ENCODE results near the gene SOX13. TPM values are rescaled to one million over a fixed set of nuclear protein-coding genes. Genes with fewer than 3 reads are reported as not detected.
"Not testable (repeated sequence)": the region's sequence is repeated elsewhere in the genome, so short reads cannot be mapped to it uniquely, and the experiment has no call there.

Gene SOX13
- total and polyA plus RNA-seq, 5 experiments from 2014 or later = 0.29 to 0.77 (median 0.41) TPM; not detected in 1

- Mint-ChIP-seq H3K27ac (no peak overlapping the region), H3K4me1 (no peaks in the 10 kb centered on the region), H3K9me3 (no peaks in the 10 kb centered on the region), H3K36me3 (no peaks in the 10 kb centered on the region), H3K4me3 (no peak overlapping the region), H3K27me3 (peaks cover 0 to 14% (median 2%) of the 10 kb centered on the region in 5 donors)
- DNase-seq = no peak
- ATAC-seq = no peak
- POLR2A ChIA-PET = no interaction called here
Observed at GRCh38 chr1:204043680-204044079, 29.2 kb upstream of the SOX13 start.

- no peak overlapping the region for H3K27ac Mint-ChIP-seq
- DNase-seq = no peak
- no peaks in the 10 kb centered on the region for H3K36me3 Mint-ChIP-seq
- POLR2A ChIA-PET = no interaction called here
- no peaks in the 10 kb centered on the region for H3K9me3 Mint-ChIP-seq
- no peak for ATAC-seq
- H3K4me3 Mint-ChIP-seq = no peak overlapping the region
- peaks cover 0 to 14% (median 2%) of the 10 kb centered on the region in 5 donors for H3K27me3 Mint-ChIP-seq
- H3K4me1 Mint-ChIP-seq = no peaks in the 10 kb centered on the region
Observed at GRCh38 chr1:204044448-204044847, 28.5 kb upstream of the SOX13 start.

- peaks cover 0 to 14% (median 2%) of the 10 kb centered on the region in 5 donors for H3K27me3 Mint-ChIP-seq
- POLR2A ChIA-PET = no interaction called here
- no peak for DNase-seq
Observed at GRCh38 chr1:204045430-204045829, 27.5 kb upstream of the SOX13 start.

GRCh38 chr1:204046346-204046745, 26.6 kb upstream of the SOX13 start:
- ATAC-seq (no peak), DNase-seq (no peak)
- H3K36me3 Mint-ChIP-seq = no peaks in the 10 kb centered on the region
- H3K27ac Mint-ChIP-seq = no peak overlapping the region
- POLR2A ChIA-PET = no interaction called here
- no peaks in the 10 kb centered on the region for H3K9me3 Mint-ChIP-seq
- peaks cover 0 to 14% (median 2%) of the 10 kb centered on the region in 5 donors for H3K27me3 Mint-ChIP-seq
- no peak overlapping the region for H3K4me3 Mint-ChIP-seq
- peaks cover 0 to 2% (median 0%) of the 10 kb centered on the region in 4 donors for H3K4me1 Mint-ChIP-seq

More at GRCh38 chr1:204045430-204045829, 27.5 kb upstream of the SOX13 start:
- H3K9me3 Mint-ChIP-seq = no peaks in the 10 kb centered on the region
- no peak overlapping the region for H3K27ac Mint-ChIP-seq
- no peak for ATAC-seq
- H3K4me1 Mint-ChIP-seq = peaks cover 0 to 2% (median 0%) of the 10 kb centered on the region in 4 donors
- H3K4me3 Mint-ChIP-seq = no peak overlapping the region
- no peaks in the 10 kb centered on the region for H3K36me3 Mint-ChIP-seq

- H3K9me3 Mint-ChIP-seq, H3K4me1 Mint-ChIP-seq, H3K4me3 Mint-ChIP-seq, H3K27ac Mint-ChIP-seq, H3K36me3 Mint-ChIP-seq, ATAC-seq, POLR2A ChIA-PET, DNase-seq: not testable (repeated sequence)
- peaks cover 0 to 14% (median 3%) of the 10 kb centered on the region in 5 donors for H3K27me3 Mint-ChIP-seq
Observed at GRCh38 chr1:204048796-204049195, 24.1 kb upstream of the SOX13 start.

GRCh38 chr1:204051258-204051657, 21.7 kb upstream of the SOX13 start:
- H3K9me3 Mint-ChIP-seq = no peaks in the 10 kb centered on the region
- no peak for ATAC-seq
- no peaks in the 10 kb centered on the region for H3K36me3 Mint-ChIP-seq
- no peak overlapping the region for H3K4me3 Mint-ChIP-seq
- H3K27me3 Mint-ChIP-seq = peaks cover 0 to 6% (median 4%) of the 10 kb centered on the region in 5 donors
- no peak for DNase-seq
- H3K4me1 Mint-ChIP-seq = peaks cover 0 to 2% (median 0%) of the 10 kb centered on the region in 4 donors
- POLR2A ChIA-PET = no interaction called here
- H3K27ac Mint-ChIP-seq = no peak overlapping the region

GRCh38 chr1:204051718-204052117, 21.2 kb upstream of the SOX13 start:
- Mint-ChIP-seq H3K27ac (no peak overlapping the region), H3K27me3 (peaks cover 0 to 6% (median 2%) of the 10 kb centered on the region in 5 donors), H3K9me3 (no peaks in the 10 kb centered on the region), H3K36me3 (no peaks in the 10 kb centered on the region), H3K4me3 (no peak overlapping the region), H3K4me1 (peaks cover 0 to 2% (median 0%) of the 10 kb centered on the region in 4 donors)
- DNase-seq (no peak), ATAC-seq (no peak)
- POLR2A ChIA-PET = no interaction called here

GRCh38 chr1:204053893-204054292, 19.0 kb upstream of the SOX13 start:
- Mint-ChIP-seq H3K27me3 (peaks cover 0 to 6% (median 2%) of the 10 kb centered on the region in 5 donors), H3K27ac (no peak overlapping the region), H3K4me1 (peaks cover 0 to 2% (median 0%) of the 10 kb centered on the region in 4 donors), H3K36me3 (no peaks in the 10 kb centered on the region), H3K4me3 (no peak overlapping the region), H3K9me3 (no peaks in the 10 kb centered on the region)
- ATAC-seq = no peak
- POLR2A ChIA-PET = no interaction called here
- DNase-seq = no peak

GRCh38 chr1:204059970-204060369, 12.9 kb upstream of the SOX13 start:
- ATAC-seq (no peak), DNase-seq (no peak)
- no peaks in the 10 kb centered on the region for H3K36me3 Mint-ChIP-seq
- H3K4me1 Mint-ChIP-seq = peaks cover 0 to 6% (median 4%) of the 10 kb centered on the region in 4 donors
- no peaks in the 10 kb centered on the region for H3K9me3 Mint-ChIP-seq
- H3K27me3 Mint-ChIP-seq = peaks cover 0 to 3% (median 2%) of the 10 kb centered on the region in 5 donors
- POLR2A ChIA-PET = no interaction called here
- H3K27ac Mint-ChIP-seq = no peak overlapping the region
- H3K4me3 Mint-ChIP-seq = no peak overlapping the region

GRCh38 chr1:204062106-204062505, 10.8 kb upstream of the SOX13 start:
- Mint-ChIP-seq H3K36me3 (no peaks in the 10 kb centered on the region), H3K27ac (peak overlapping the region in 1 of 10 donors; percentile 27)

GRCh38 chr1:204065174-204065985, 7.5 kb upstream of the SOX13 start:
- DNase-seq (no peak), ATAC-seq (no peak)
- Mint-ChIP-seq H3K27ac (peak overlapping the region in 1 of 10 donors; percentile 19), H3K36me3 (no peaks in the 10 kb centered on the region), H3K9me3 (peaks cover 0 to 12% (median 4%) of the 10 kb centered on the region in 9 donors), H3K27me3 (peaks cover 9 to 12% (median 9%) of the 10 kb centered on the region in 5 donors), H3K4me1 (peaks cover 0 to 12% (median 6%) of the 10 kb centered on the region in 4 donors), H3K4me3 (peak overlapping the region in 1 of 10 donors; percentile 8)
- POLR2A ChIA-PET = no interaction called here

More at GRCh38 chr1:204062106-204062505, 10.8 kb upstream of the SOX13 start:
- Mint-ChIP-seq H3K9me3 (no peaks in the 10 kb centered on the region), H3K4me1 (peaks cover 0 to 12% (median 6%) of the 10 kb centered on the region in 4 donors), H3K4me3 (no peak overlapping the region), H3K27me3 (no peaks in the 10 kb centered on the region)
- POLR2A ChIA-PET = no interaction called here
- ATAC-seq = no peak
- DNase-seq = no peak

GRCh38 chr1:204065986-204066300, 7.0 kb upstream of the SOX13 start:
- H3K9me3 Mint-ChIP-seq = peaks cover 0 to 12% (median 4%) of the 10 kb centered on the region in 9 donors
- H3K4me3 Mint-ChIP-seq = no peak overlapping the region
- ATAC-seq (no peak), DNase-seq (no peak)
- peak overlapping the region in 1 of 10 donors; percentile 19 for H3K27ac Mint-ChIP-seq
- H3K36me3 Mint-ChIP-seq = no peaks in the 10 kb centered on the region
- H3K4me1 Mint-ChIP-seq = peaks cover 0 to 12% (median 7%) of the 10 kb centered on the region in 4 donors
- peaks cover 9 to 14% (median 13%) of the 10 kb centered on the region in 5 donors for H3K27me3 Mint-ChIP-seq
- POLR2A ChIA-PET = no interaction called here

- H3K36me3 Mint-ChIP-seq = no peaks in the 10 kb centered on the region
- H3K27ac Mint-ChIP-seq = peak overlapping the region in 1 of 10 donors; percentile 6
- DNase-seq (no peak), ATAC-seq (no peak)
- H3K27me3 Mint-ChIP-seq = peaks cover 15 to 31% (median 26%) of the 10 kb centered on the region in 5 donors
- no peak overlapping the region for H3K4me3 Mint-ChIP-seq
- H3K9me3 Mint-ChIP-seq = peaks cover 0 to 12% (median 4%) of the 10 kb centered on the region in 9 donors
- H3K4me1 Mint-ChIP-seq = peaks cover 2 to 15% (median 9%) of the 10 kb centered on the region in 4 donors
- POLR2A ChIA-PET = no interaction called here
Observed at GRCh38 chr1:204067935-204068334, 5.0 kb upstream of the SOX13 start.

Data from naive thymus-derived CD8-positive, alpha-beta T cell (primary cell).